GM12878 (cell line): Measurements from ENCODE around the gene SLU7. TPM values are rescaled to one million over a fixed set of nuclear protein-coding genes. Genes with fewer than 3 reads are reported as not detected.

Source experiments
- BCLAF1 ChIP-seq: fragments of 450-650 bp; IDR thresholded peaks from 2 replicates; pipeline ENCODE4 v1.6.1; 2017; ENCODE audit warnings: antibody characterized with exemption, mild to moderate bottlenecking, moderate library complexity
- CEBPB ChIP-seq, 2 experiments: fragments of 150-350 bp in 1 of 2; IDR thresholded peaks; 2 replicates each; pipeline ENCODE4 v1.6.1; 2012 to 2014; ENCODE audit warnings: low read depth in 2 of 2, low read length in 2 of 2, borderline replicate concordance in 1 of 2, inconsistent platforms in 1 of 2
- E4F1 ChIP-seq: fragments of 450-650 bp; IDR thresholded peaks from 2 replicates; pipeline ENCODE4 v1.6.1; 2018; ENCODE audit warnings: borderline replicate concordance, mild to moderate bottlenecking; ENCODE audit not compliant: partially characterized antibody
- EP300 ChIP-seq, 2 experiments: fragments of 150-350 bp in 1 of 2; IDR thresholded peaks; 2 replicates each; pipeline ENCODE4 v1.6.1; 2011 to 2012; ENCODE audit warnings: low read depth in 2 of 2, low read length in 2 of 2, borderline replicate concordance in 1 of 2, improper control_type of control experiment in 1 of 2, inconsistent platforms in 1 of 2; ENCODE audit not compliant: control insufficient read depth in 1 of 2
- GATAD2B ChIP-seq: fragments of 450-650 bp; conservative IDR thresholded peaks from 2 replicates; pipeline ENCODE4 v1.6.1; 2017; ENCODE audit warnings: low read depth, mild to moderate bottlenecking, moderate library complexity
- HDAC6 ChIP-seq: fragments of 200-600 bp; sonication (generic); IDR thresholded peaks from one replicate; pipeline ENCODE4 v1.8.0; 2017; ENCODE audit warnings: antibody characterized with exemption; ENCODE audit not compliant: unreplicated experiment
- IRF4 ChIP-seq: IDR thresholded peaks from 2 replicates; pipeline ENCODE4 v1.6.1; 2011; ENCODE audit warnings: low read depth, low read length
- PRDM15 ChIP-seq: fragments of 450-650 bp; formaldehyde crosslinking; IDR thresholded peaks from 2 replicates; pipeline ENCODE4 v1.4.0; 2020; ENCODE audit warnings: mild to moderate bottlenecking, moderate library complexity
- RAD51 ChIP-seq: fragments of 450-650 bp; IDR thresholded peaks from 2 replicates; pipeline ENCODE4 v1.6.1; 2016; ENCODE audit warnings: moderate library complexity, mild to moderate bottlenecking, inconsistent platforms
- RCOR1 ChIP-seq: conservative IDR thresholded peaks from 2 replicates; pipeline ENCODE4 v1.6.1; 2012; ENCODE audit warnings: low read depth, low read length, improper control_type of control experiment
- RELA ChIP-seq: fragments of 450-650 bp; IDR thresholded peaks from 2 replicates; pipeline ENCODE4 v1.8.0; 2014; ENCODE audit warnings: borderline replicate concordance; ENCODE audit not compliant: partially characterized antibody
- SMC3 ChIP-seq: IDR thresholded peaks from 2 replicates; pipeline ENCODE4 v1.6.1; 2011; ENCODE audit warnings: low read length, improper control_type of control experiment, borderline replicate concordance
- SUPT20H ChIP-seq: IDR thresholded peaks from 2 replicates; pipeline ENCODE4 v1.6.1; 2011; ENCODE audit warnings: low read depth, mild to moderate bottlenecking, low read length, moderate library complexity, borderline replicate concordance; ENCODE audit not compliant: control insufficient read depth
- YBX1 ChIP-seq: fragments of 450-650 bp; IDR thresholded peaks from 2 replicates; pipeline ENCODE4 v1.6.1; 2016; ENCODE audit warnings: antibody characterized with exemption
- ZBTB4 ChIP-seq: fragments of 450-650 bp; formaldehyde crosslinking; IDR thresholded peaks from 2 replicates; pipeline ENCODE4 v1.4.0; 2022; ENCODE audit warnings: mild to moderate bottlenecking, moderate library complexity
- polyA plus RNA-seq, 11 experiments: library from polyadenylated mRNA; depleted of rRNA in 4 of 11; unstranded in 6 of 11; stranded (reverse) in 5 of 11; fragments of >200 nt; fragmentation: Nextera tagmentation in 4 of 11; fragmentation: Illumina TruSeq in 1 of 11; extraction: Ambion mirVana in 4 of 11; extraction: Trizol in 1 of 11; gene quantifications; 1 replicate in 1 of 11; 2 replicates in 10 of 11; pipeline versions ENCODE4 v1.2.1 to v1.2.3, GENCODE V29; 2011 to 2016; ENCODE audit warnings: inconsistent platforms in 2 of 11, missing spikeins in 2 of 11, low read depth in 1 of 11
- total RNA-seq, 4 experiments: library from RNA; depleted of rRNA in 3 of 4; stranded (reverse); fragments of >200 nt in 3 of 4; fragmentation: Illumina TruSeq in 1 of 4; extraction: Trizol in 1 of 4; gene quantifications; 2 replicates each; pipeline versions ENCODE4 v1.2.1 to v1.2.3, GENCODE V29; 2013 to 2021

The SLU7 gene
- total and polyA plus RNA-seq, 10 of the 15 experiments (the other 5 are each of a cell fraction or from before 2014, with no cell fraction given), result 32.7 to 55.2 (median 46.6) TPM

GRCh38 chr5:160434022-160434531 is 15.2 kb upstream of the SLU7 start (continued):
- TF ChIP-seq BCLAF1 (no peak), RAD51 (peak; percentile 86), RCOR1 (peak; percentile 76; the same call in 1 of the 2 replicates), CEBPB (IDR thresholded peaks at IDR 0.05; ENCODE audit: borderline replicate concordance in 1 of 2, low read depth in 2 of 2, low read length in 2 of 2) (no peak), IRF4 (no peak; the same call in 1 of the 2 replicates), PRDM15 (CRISPR knock-in tag) (no peak), SMC3 (no peak), RELA (no peak), SUPT20H (no peak), GATAD2B (no peak), HDAC6 (no peak), ZBTB4 (CRISPR knock-in tag) (no peak), YBX1 (no peak), EP300 (IDR thresholded peaks at IDR 0.05; ENCODE audit: borderline replicate concordance in 1 of 2, control insufficient read depth in 1 of 2, low read depth in 2 of 2, low read length in 2 of 2) (peak; percentile 59 to 62; a peak in 2 of 4 replicates), E4F1 (no peak)
